H1 (cell line): ENCODE data around the gene RGS17. TPM values are rescaled to one million over a fixed set of nuclear protein-coding genes. Genes with fewer than 3 reads are reported as not detected.

Experiments used
- CTCF ChIA-PET: fragments of 300-600 bp; sonication (Branson Sonifier 250); formaldehyde crosslinking; loops from one replicate; lab custom pipeline; 2021; ENCODE audit not compliant: partially characterized antibody; lab: Charles Lee
- POLR2A ChIA-PET: fragments of 300-600 bp; sonication (Branson Sonifier 250); formaldehyde crosslinking; loops from one replicate; lab custom pipeline; 2021; ENCODE audit warnings: inconsistent platforms; ENCODE audit not compliant: partially characterized antibody; lab: Charles Lee
- DNase-seq, 2 experiments: peaks; one replicate each; pipeline versions ENCODE4 v3.0.0 to v3.0.0-alpha.2; 2010 to 2022; ENCODE audit warnings: low spot score in 2 of 2, low read depth in 1 of 2, mixed read lengths in 1 of 2
- FAIRE-seq: peaks from 2 replicates; lab custom pipeline; 2011; peaks lifted over from hg19 to GRCh38; lab: Jason Lieb, UNC
- H2AFZ ChIP-seq: 2 replicates; pipeline ENCODE4 v1.8.1; 2012; ENCODE audit warnings: low read length, inconsistent platforms
- H2AK5ac ChIP-seq: 2 replicates; pipeline ENCODE4 v1.6.1; 2013; ENCODE audit warnings: low read depth, low read length
- H2BK120ac ChIP-seq: replicated peaks from 2 replicates; pipeline ENCODE3; 2013; ENCODE audit warnings: low read depth, low read length, inconsistent platforms
- H2BK12ac ChIP-seq: 2 replicates; pipeline ENCODE4 v1.6.1; 2013; ENCODE audit warnings: low read depth, low read length
- H2BK15ac ChIP-seq: 2 replicates; pipeline ENCODE4 v1.6.1; 2013; ENCODE audit warnings: low read length
- H2BK20ac ChIP-seq: 2 replicates; pipeline ENCODE4 v1.6.1; 2013; ENCODE audit warnings: low read length
- H2BK5ac ChIP-seq: 2 replicates; pipeline ENCODE4 v1.6.1; 2013; ENCODE audit warnings: low read depth, low read length
- H3K14ac ChIP-seq: 2 replicates; pipeline ENCODE4 v1.6.1; 2013; ENCODE audit warnings: inconsistent platforms; ENCODE audit not compliant: insufficient read length
- H3K18ac ChIP-seq: 2 replicates; pipeline ENCODE4 v1.6.1; 2013; ENCODE audit warnings: low read length; ENCODE audit errors: extremely low read depth
- H3K23ac ChIP-seq: 2 replicates; pipeline ENCODE4 v1.6.1; 2013; ENCODE audit warnings: inconsistent platforms; ENCODE audit not compliant: insufficient read length
- H3K23me2 ChIP-seq: 2 replicates; pipeline ENCODE4 v1.6.1; 2013; ENCODE audit warnings: low read depth, low read length
- H3K27ac ChIP-seq: 2 replicates; pipeline ENCODE4 v1.6.1; 2011; ENCODE audit warnings: low read depth, low read length, inconsistent platforms
- H3K27me3 ChIP-seq, 4 experiments: replicated peaks in 1 of 4; 1 replicate in 1 of 4; 2 replicates in 3 of 4; pipeline versions ENCODE4 v1.6.1 to v1.8.1; 2011 to 2013; ENCODE audit warnings: low read length in 3 of 4, mild to moderate bottlenecking in 3 of 4, inconsistent platforms in 2 of 4, mixed read lengths in 2 of 4, moderate library complexity in 1 of 4; ENCODE audit not compliant: control insufficient read depth in 3 of 4, insufficient read depth in 3 of 4; ENCODE audit errors: extremely low read depth in 1 of 4
- H3K36me3 ChIP-seq, 4 experiments: 2 replicates each; pipeline versions ENCODE4 v1.6.1 to v1.8.1; 2011 to 2013; ENCODE audit warnings: mild to moderate bottlenecking in 4 of 4, low read length in 3 of 4, moderate library complexity in 2 of 4, control low read depth in 1 of 4, inconsistent platforms in 1 of 4; ENCODE audit not compliant: insufficient read depth in 4 of 4, control insufficient read depth in 2 of 4
- H3K4ac ChIP-seq: replicated peaks from 2 replicates; pipeline ENCODE3; 2013; ENCODE audit warnings: low read length, low read depth, mixed read lengths, inconsistent platforms; ENCODE audit not compliant: insufficient read length
- H3K4me1 ChIP-seq, 4 experiments: replicated peaks in 1 of 4; 1 replicate in 1 of 4; 2 replicates in 3 of 4; pipeline versions ENCODE4 v1.6.1 to v1.8.1; 2011 to 2013; ENCODE audit warnings: low read length in 3 of 4, inconsistent platforms in 2 of 4, mixed read lengths in 1 of 4; ENCODE audit not compliant: insufficient read depth in 4 of 4, control insufficient read depth in 3 of 4
- H3K4me2 ChIP-seq, 2 experiments: 2 replicates each; pipeline versions ENCODE4 v1.6.1 to v1.8.1; 2011 to 2013; ENCODE audit warnings: low read depth in 2 of 2, low read length in 2 of 2, control low read depth in 1 of 2, inconsistent platforms in 1 of 2, mild to moderate bottlenecking in 1 of 2; ENCODE audit not compliant: insufficient read depth in 1 of 2
- H3K4me3 ChIP-seq, 4 experiments: fragments of 200-600, 300-600 bp in 1 of 4; sonication (generic), shearing (Covaris generic), sonication (Bioruptor Twin) in 1 of 4; 2 replicates each; pipeline versions ENCODE4 v1.5.1 to v1.8.1; 2011 to 2016; ENCODE audit warnings: low read length in 4 of 4, low read depth in 3 of 4, control low read depth in 2 of 4, inconsistent platforms in 2 of 4, mild to moderate bottlenecking in 2 of 4, mixed read lengths in 1 of 4, moderate library complexity in 1 of 4; ENCODE audit not compliant: insufficient read depth in 2 of 4; ENCODE audit errors: extremely low read depth in 1 of 4
- H3K56ac ChIP-seq: replicated peaks from 2 replicates; pipeline ENCODE3; 2013; ENCODE audit warnings: low read depth, mild to moderate bottlenecking, mixed read lengths, low read length, inconsistent platforms; ENCODE audit not compliant: insufficient read length
- H3K79me1 ChIP-seq: 2 replicates; pipeline ENCODE4 v1.6.1; 2013; ENCODE audit warnings: low read depth, low read length, control low read depth
- H3K79me2 ChIP-seq, 2 experiments: 2 replicates each; pipeline versions ENCODE4 v1.6.1 to v1.8.1; 2012 to 2013; ENCODE audit warnings: low read length in 2 of 2, mild to moderate bottlenecking in 2 of 2, inconsistent platforms in 1 of 2; ENCODE audit not compliant: insufficient read depth in 2 of 2, control insufficient read depth in 1 of 2
- H3K9ac ChIP-seq, 4 experiments: replicated peaks in 1 of 4; 1 replicate in 1 of 4; 2 replicates in 3 of 4; pipeline versions ENCODE4 v1.6.1 to v1.8.1; 2011 to 2013; ENCODE audit warnings: low read depth in 3 of 4, low read length in 3 of 4, control low read depth in 2 of 4, mild to moderate bottlenecking in 2 of 4, moderate library complexity in 2 of 4, inconsistent platforms in 1 of 4; ENCODE audit errors: extremely low read depth in 1 of 4
- H3K9me3 ChIP-seq, 2 experiments: 2 replicates each; pipeline versions ENCODE4 v1.6.1 to v1.8.1; 2012 to 2013; ENCODE audit warnings: mild to moderate bottlenecking in 2 of 2, moderate library complexity in 2 of 2, control low read depth in 1 of 2, inconsistent platforms in 1 of 2, low read depth in 1 of 2, low read length in 1 of 2, mixed read lengths in 1 of 2; ENCODE audit not compliant: insufficient read depth in 2 of 2
- H4K20me1 ChIP-seq, 2 experiments: replicated peaks in 1 of 2; 2 replicates each; pipeline versions ENCODE3 to v1.8.1; 2011 to 2013; ENCODE audit warnings: inconsistent platforms in 2 of 2, low read length in 2 of 2, mild to moderate bottlenecking in 1 of 2; ENCODE audit not compliant: insufficient read depth in 2 of 2, control insufficient read depth in 1 of 2
- H4K5ac ChIP-seq: 2 replicates; pipeline ENCODE4 v1.6.1; 2013; ENCODE audit warnings: low read length, low read depth, mixed read lengths, inconsistent platforms; ENCODE audit not compliant: insufficient read length
- H4K8ac ChIP-seq: 2 replicates; pipeline ENCODE4 v1.8.0; 2013; ENCODE audit warnings: mild to moderate bottlenecking, moderate library complexity, low read length, inconsistent platforms; ENCODE audit not compliant: insufficient read depth; ENCODE audit errors: extremely low read depth
- H4K91ac ChIP-seq: replicated peaks from 2 replicates; pipeline ENCODE3; 2013; ENCODE audit warnings: low read length, mixed read lengths, inconsistent platforms; ENCODE audit not compliant: insufficient read length
- RNF2 ChIP-seq: fragments of 200-900, 300-1000 bp; sonication (generic); IDR thresholded peaks from 2 replicates; pipeline ENCODE4 v1.7.1; 2016; ENCODE audit warnings: borderline replicate concordance, low read depth, mild to moderate bottlenecking, antibody characterized with exemption, low read length; ENCODE audit not compliant: poor library complexity, severe bottlenecking; ENCODE audit errors: missing control alignments
- WGBS, 2 experiments: shearing (Covaris generic) in 1 of 2; methylation state at CpG; one replicate each; pipeline versions ENCODE4 v1.1.6 to v1.1.7; 2013 to 2015; ENCODE audit warnings: low lambda C conversion rate in 2 of 2, mixed read lengths in 2 of 2, inconsistent platforms in 1 of 2, low coverage in 1 of 2, missing lambda C conversion rate in 1 of 2; ENCODE audit not compliant: insufficient replicate concordance in 2 of 2, insufficient coverage in 1 of 2, insufficient read length in 1 of 2; ENCODE audit errors: extremely low coverage in 1 of 2, missing lambda C conversion rate in 1 of 2; 5-methylcytosine and 5-hydroxymethylcytosine counted together
- polyA plus RNA-seq, 7 experiments: library from polyadenylated mRNA; depleted of rRNA in 3 of 7; stranded (reverse) in 5 of 7; unstranded in 2 of 7; fragments of >200 nt in 5 of 7; fragments of 200-250 nt in 2 of 7; gene quantifications; 1 replicate in 5 of 7; 2 replicates in 1 of 7; 4 replicates in 1 of 7; pipeline versions ENCODE4 v1.2.1 to v1.2.3, GENCODE V29; 2011 to 2013; ENCODE audit warnings: missing spikeins in 2 of 7, mixed read lengths in 2 of 7
- total RNA-seq: library from RNA; stranded (reverse); fragmentation: NEBNext Ultra II Directional; extraction: Animal tissue kit (Norgen Biotek cat#: 25700); gene quantifications from 2 replicates; pipeline ENCODE4 v1.2.1, GENCODE V29; 2021

Gene RGS17
- total and polyA plus RNA-seq, 2 of the 8 experiments (the other 6 are each of a cell fraction or from before 2014, with no cell fraction given), result 2.0 to 12.2 TPM

DNA sequence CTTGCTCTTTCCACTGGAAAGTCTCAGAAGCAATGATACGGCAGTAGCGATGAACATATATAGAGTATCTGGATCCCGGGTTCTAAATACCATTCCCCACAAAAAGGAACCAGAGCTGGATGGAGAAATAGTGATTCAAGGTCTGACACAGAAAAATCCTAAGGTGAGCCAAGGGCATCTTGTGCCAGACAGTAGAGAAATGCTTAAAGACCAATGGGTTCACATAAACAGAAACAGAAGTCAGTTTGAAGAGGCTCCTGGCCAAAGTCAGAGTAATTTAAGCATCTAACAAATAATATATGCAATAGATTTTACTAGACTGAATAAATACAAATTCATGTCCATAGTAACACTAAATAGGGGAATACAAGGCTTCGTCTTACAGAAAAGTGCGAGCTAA lies 54.7 kb downstream of the RGS17 start:
- 85% methylated on average over 5 of the region's 5 CpGs; no CpG with 5 or more reads in 1 of the 2 experiments for WGBS, 2 experiments
- Histone ChIP-seq H3K79me1 (no peaks in the 10 kb centered on the region; the same call in 1 of the 2 replicates), H4K8ac (no peak overlapping the region), H2AFZ (no peak overlapping the region), H2BK120ac (no peak overlapping the region), H3K27me3 (no peaks in the 10 kb centered on the region), H3K9ac (no peak overlapping the region), H2BK20ac (no peak overlapping the region), H3K4me1 (no peaks in the 10 kb centered on the region), H2BK5ac (no peak overlapping the region), H2BK15ac (no peak overlapping the region), H3K79me2 (no peaks in the 10 kb centered on the region), H3K23me2 (no peaks in the 10 kb centered on the region), H4K91ac (no peak overlapping the region), H3K14ac (no peak overlapping the region), H3K23ac (no peak overlapping the region), H4K5ac (no peak overlapping the region), H3K18ac (no peak overlapping the region), H3K4ac (no peak overlapping the region), H2AK5ac (no peak overlapping the region), H3K56ac (no peak overlapping the region), H4K20me1 (peaks cover 0 to 2% of the 10 kb centered on the region in 2 experiments), H3K4me2 (no peak overlapping the region), H3K27ac (no peak overlapping the region), H2BK12ac (no peak overlapping the region), H3K9me3 (no peaks in the 10 kb centered on the region), H3K4me3 (no peak overlapping the region), H3K36me3 (no peaks in the 10 kb centered on the region)
- ChIA-PET POLR2A (interaction anchor here (0.7 kb wide), 1 partner anchor 34 kb away, joined by 3 read pairs; no protein-coding TSS in a partner anchor), CTCF (no interaction called here)
- FAIRE-seq, result no peak
- no peak for DNase-seq
- no peak for TF ChIP-seq RNF2
